Activated naive CD8-positive, alpha-beta T cell treated with anti-CD3 and anti-CD28 coated beads for 36 hours (primary cell): Measurements from ENCODE around the gene SMAD1. TPM values are rescaled to one million over a fixed set of nuclear protein-coding genes. Genes with fewer than 3 reads are reported as not detected.
A peak's percentile ranks its signal among the peaks of the same experiment; 100 is the strongest.
"Not testable (repeated sequence)": the region's sequence is repeated elsewhere in the genome, so short reads cannot be mapped to it uniquely, and the experiment has no call there.

ENCODE experiments used
- DNase-seq: peaks from one replicate; pipeline ENCODE4 v3.0.0; 2021
- H3K27ac Mint-ChIP-seq: one replicate; pipeline ENCODE4 v1.8.0; 2022; ENCODE audit warnings: mild to moderate bottlenecking, moderate library complexity, mixed read lengths
- H3K27me3 Mint-ChIP-seq: one replicate; pipeline ENCODE4 v1.8.0; 2022; ENCODE audit warnings: mild to moderate bottlenecking, mixed read lengths
- H3K36me3 Mint-ChIP-seq: one replicate; pipeline ENCODE4 v1.8.0; 2021; ENCODE audit warnings: mild to moderate bottlenecking, mixed read lengths
- H3K4me1 Mint-ChIP-seq: one replicate; pipeline ENCODE4 v1.8.0; 2021; ENCODE audit warnings: mixed read lengths
- H3K4me3 Mint-ChIP-seq: one replicate; pipeline ENCODE4 v1.8.0; 2022; ENCODE audit warnings: mild to moderate bottlenecking, moderate library complexity, mixed read lengths
- H3K9me3 Mint-ChIP-seq: one replicate; pipeline ENCODE4 v1.8.0; 2022; ENCODE audit warnings: mixed read lengths
- total RNA-seq, 2 experiments: library from RNA; stranded (reverse); gene quantifications; one replicate each; pipeline ENCODE4 v1.2.3, GENCODE V29; 2021

SMAD1 gene
- total RNA-seq, 2 experiments from 2014 or later = 1.2 to 1.7 TPM

DNA sequence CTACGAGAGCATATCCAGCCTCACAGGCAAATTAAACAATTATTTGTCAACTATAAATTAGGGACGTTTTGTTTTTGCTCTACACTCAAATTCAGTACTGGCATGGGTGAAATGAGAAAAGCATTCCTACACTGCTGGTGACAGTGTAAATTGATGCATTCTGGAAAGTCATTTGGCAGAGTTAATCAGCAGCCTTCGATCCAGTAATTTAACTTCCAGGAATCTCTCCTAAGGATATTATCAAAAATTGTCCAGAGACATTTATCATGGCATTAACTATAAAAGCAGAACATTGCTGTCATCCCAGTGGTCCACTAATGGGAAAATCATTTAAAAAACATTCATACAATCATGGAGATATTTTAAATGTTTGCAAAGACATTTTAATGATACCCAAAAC, 70.0 kb downstream of the SMAD1 start:
- H3K36me3 Mint-ChIP-seq = no peaks in the 10 kb centered on the region
- peaks cover 2% of the 10 kb centered on the region for H3K27me3 Mint-ChIP-seq
- peaks cover 2% of the 10 kb centered on the region for H3K4me1 Mint-ChIP-seq
- no peak for DNase-seq
- H3K27ac Mint-ChIP-seq = no peak overlapping the region
- no peaks in the 10 kb centered on the region for H3K9me3 Mint-ChIP-seq
- H3K4me3 Mint-ChIP-seq = no peak overlapping the region

DNA sequence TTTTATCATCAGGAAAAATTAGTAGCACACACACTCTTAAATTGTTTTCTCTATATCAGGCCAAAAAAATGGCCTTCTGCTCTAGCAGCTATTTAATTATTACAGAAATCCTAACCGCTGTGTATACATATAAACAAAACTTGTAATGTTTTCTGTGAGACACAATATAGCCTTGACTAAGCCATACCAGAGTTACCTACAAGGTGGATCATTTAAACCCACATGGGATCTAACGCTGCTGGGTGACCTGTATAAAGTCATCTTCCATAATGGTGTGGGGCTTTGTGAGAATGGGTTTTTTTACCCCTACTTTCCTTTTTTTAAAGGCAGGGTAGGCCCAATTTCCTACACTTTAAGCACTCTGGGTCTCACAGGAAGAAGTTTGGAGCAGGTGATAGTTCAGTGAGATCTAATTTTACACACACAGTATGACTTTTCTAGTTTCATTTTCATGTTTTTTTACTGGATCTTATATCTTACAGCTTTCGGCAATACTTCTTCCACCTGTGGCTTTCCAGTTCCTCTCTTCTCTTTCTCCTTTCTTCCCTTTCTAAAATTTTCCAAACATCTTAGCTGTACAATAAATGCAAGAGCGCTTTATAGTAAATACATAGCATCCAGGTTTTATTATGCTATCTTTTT, 70.6 kb downstream of the SMAD1 start:
- peaks cover 3% of the 10 kb centered on the region for H3K27me3 Mint-ChIP-seq
- peaks cover 2% of the 10 kb centered on the region for H3K4me1 Mint-ChIP-seq
- H3K9me3 Mint-ChIP-seq = no peaks in the 10 kb centered on the region
- no peak overlapping the region for H3K27ac Mint-ChIP-seq
- no peak for DNase-seq
- no peaks in the 10 kb centered on the region for H3K36me3 Mint-ChIP-seq
- no peak overlapping the region for H3K4me3 Mint-ChIP-seq

DNA sequence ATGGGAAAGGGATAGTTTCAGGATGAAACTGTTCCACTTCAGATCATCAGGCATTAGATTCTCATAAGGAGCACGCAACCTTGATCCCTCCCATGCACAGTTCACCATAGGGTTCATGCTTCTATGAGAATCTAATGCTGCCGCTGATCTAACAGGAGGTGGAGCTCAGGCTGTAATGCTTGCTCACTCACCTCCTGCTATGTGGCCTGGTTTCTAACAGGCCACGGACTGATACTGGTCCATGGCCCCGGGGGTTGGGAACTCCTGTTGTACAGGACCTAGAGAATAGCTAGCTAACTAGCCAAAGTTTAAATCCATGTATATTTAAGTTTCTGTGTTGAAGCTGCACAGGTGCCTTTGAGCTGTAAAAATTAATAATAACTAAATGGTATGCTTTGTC, 71.7 kb downstream of the SMAD1 start:
- no peak for DNase-seq
- Mint-ChIP-seq H3K4me3 (no peak overlapping the region), H3K27me3 (peaks cover 3% of the 10 kb centered on the region), H3K36me3 (no peaks in the 10 kb centered on the region), H3K9me3 (no peaks in the 10 kb centered on the region), H3K4me1 (peaks cover 4% of the 10 kb centered on the region), H3K27ac (no peak overlapping the region)

DNA sequence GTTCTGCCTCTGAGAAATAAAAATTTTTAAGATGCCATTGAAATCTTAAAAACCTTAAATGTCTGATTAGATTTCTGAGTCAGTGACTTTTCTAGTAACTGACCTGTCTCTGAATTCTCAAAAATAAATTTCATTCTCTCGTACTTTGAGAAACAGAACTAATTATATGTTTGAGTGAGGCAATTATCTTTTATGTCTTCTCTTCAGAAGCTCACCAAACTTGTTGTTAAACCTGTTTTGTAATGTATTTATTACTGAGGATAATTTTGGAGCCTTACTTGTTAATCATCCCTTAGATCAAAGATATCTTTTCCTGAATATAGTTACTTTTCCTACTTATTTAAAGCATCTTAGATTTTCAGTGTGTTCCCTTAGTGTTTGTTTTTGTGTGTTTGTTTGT, 73.0 kb downstream of the SMAD1 start:
- no peak overlapping the region for H3K4me3 Mint-ChIP-seq
- no peaks in the 10 kb centered on the region for H3K9me3 Mint-ChIP-seq
- H3K27me3 Mint-ChIP-seq = peaks cover 3% of the 10 kb centered on the region
- peaks cover 4% of the 10 kb centered on the region for H3K4me1 Mint-ChIP-seq
- H3K36me3 Mint-ChIP-seq = no peaks in the 10 kb centered on the region
- DNase-seq = no peak
- no peak overlapping the region for H3K27ac Mint-ChIP-seq

DNA sequence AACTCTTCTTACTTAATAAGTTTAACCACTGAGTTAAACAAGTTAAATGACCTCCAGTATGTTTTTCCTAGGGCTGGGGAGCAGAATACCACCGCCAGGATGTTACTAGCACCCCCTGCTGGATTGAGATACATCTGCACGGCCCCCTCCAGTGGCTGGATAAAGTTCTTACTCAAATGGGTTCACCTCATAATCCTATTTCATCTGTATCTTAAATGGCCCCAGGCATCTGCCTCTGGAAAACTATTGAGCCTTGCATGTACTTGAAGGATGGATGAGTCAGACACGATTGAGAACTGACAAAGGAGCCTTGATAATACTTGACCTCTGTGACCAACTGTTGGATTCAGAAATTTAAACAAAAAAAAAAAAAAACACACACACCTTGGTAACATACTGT, 76.1 kb downstream of the SMAD1 start:
- H3K27ac Mint-ChIP-seq = no peak overlapping the region
- peaks cover 2% of the 10 kb centered on the region for H3K4me1 Mint-ChIP-seq
- H3K36me3 Mint-ChIP-seq = no peaks in the 10 kb centered on the region
- H3K9me3 Mint-ChIP-seq = no peaks in the 10 kb centered on the region
- H3K4me3 Mint-ChIP-seq = no peak overlapping the region
- peak; percentile 36 for DNase-seq
- H3K27me3 Mint-ChIP-seq = peaks cover 3% of the 10 kb centered on the region

DNA sequence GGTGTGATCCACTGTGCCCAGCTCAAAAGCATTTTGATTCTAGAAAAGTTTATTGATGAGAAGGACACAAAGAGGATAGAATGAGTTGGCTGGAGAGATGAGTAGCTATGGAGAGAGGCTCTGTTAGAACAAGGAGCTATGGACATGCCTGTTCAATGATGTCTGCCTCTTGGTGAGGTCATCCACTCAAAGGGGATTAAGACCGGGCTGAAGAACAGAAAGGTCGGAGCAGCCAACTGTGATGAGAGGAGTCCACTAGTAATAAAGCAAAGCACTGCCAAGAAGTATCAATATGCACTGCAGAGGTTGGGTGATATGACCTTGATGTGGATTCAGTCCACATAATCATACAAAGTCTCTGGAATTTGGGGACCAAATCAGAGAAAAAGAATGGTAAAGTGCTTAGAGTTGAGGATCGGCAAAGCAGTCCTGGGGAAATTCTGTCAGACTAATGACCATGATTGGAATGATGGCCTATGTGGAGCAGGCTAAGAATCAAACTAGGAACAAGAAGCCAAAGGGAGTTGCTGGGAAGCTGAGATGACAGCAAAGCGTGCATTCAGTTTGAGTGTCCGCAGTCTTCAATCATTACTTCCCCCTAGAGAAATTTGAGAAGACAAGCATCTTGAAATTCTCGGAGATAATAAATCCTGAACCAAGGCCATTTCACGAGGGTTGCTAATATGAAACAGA, 81.8 kb downstream of the SMAD1 start:
- H3K27me3 Mint-ChIP-seq = peaks cover 5% of the 10 kb centered on the region
- H3K27ac Mint-ChIP-seq = no peak overlapping the region
- no peaks in the 10 kb centered on the region for H3K36me3 Mint-ChIP-seq
- no peak for DNase-seq
- H3K4me1 Mint-ChIP-seq = no peaks in the 10 kb centered on the region
- no peak overlapping the region for H3K4me3 Mint-ChIP-seq
- H3K9me3 Mint-ChIP-seq = no peaks in the 10 kb centered on the region

DNA sequence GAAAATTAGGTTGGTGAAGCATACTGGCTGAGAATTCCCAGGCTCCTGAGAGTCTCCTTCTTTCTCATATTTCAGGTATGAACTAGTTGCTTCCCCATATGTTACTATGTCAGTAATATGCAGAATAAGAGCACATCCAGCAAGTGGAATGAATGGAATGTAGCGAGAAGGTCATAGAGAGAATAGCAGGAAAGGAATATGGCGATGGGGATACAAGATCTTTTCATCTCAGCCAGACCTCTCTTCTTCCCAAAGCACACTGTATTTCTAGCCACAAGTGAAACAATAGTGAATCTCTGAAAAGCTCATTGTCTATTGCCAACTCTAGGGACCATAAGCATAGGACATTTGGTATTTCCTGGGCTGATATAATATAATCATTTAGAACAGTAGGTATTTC, 82.9 kb downstream of the SMAD1 start:
- H3K27ac Mint-ChIP-seq = no peak overlapping the region

DNA sequence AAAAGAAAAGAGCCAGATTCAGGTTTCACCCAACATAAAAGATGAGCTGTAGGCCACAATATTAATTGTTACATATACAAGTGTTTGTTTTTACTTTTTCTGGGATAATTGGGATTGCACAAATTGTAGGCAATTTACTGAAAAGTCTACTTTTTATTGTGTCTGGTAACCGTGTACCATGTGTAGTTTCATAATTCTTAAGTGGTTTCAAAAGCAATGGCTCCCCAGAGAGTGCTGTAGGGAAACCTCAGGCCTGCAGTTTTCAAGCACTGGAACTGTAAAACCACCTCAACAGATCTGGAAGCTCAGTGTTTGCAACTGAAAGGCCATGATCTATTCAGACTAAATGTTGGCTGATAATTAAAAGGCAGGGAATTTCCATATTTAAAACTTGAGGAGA, 83.7 kb downstream of the SMAD1 start:
- DNase-seq = no peak
- H3K36me3 Mint-ChIP-seq = no peaks in the 10 kb centered on the region
- peaks cover 18% of the 10 kb centered on the region for H3K27me3 Mint-ChIP-seq
- H3K4me1 Mint-ChIP-seq = no peaks in the 10 kb centered on the region
- H3K4me3 Mint-ChIP-seq = no peak overlapping the region
- H3K27ac Mint-ChIP-seq = no peak overlapping the region
- H3K9me3 Mint-ChIP-seq = no peaks in the 10 kb centered on the region

More for the DNA sequence above, 82.9 kb downstream of the SMAD1 start:
- no peak overlapping the region for H3K4me3 Mint-ChIP-seq
- H3K9me3 Mint-ChIP-seq = no peaks in the 10 kb centered on the region
- H3K27me3 Mint-ChIP-seq = peaks cover 14% of the 10 kb centered on the region
- no peak for DNase-seq
- no peaks in the 10 kb centered on the region for H3K36me3 Mint-ChIP-seq
- no peaks in the 10 kb centered on the region for H3K4me1 Mint-ChIP-seq

DNA sequence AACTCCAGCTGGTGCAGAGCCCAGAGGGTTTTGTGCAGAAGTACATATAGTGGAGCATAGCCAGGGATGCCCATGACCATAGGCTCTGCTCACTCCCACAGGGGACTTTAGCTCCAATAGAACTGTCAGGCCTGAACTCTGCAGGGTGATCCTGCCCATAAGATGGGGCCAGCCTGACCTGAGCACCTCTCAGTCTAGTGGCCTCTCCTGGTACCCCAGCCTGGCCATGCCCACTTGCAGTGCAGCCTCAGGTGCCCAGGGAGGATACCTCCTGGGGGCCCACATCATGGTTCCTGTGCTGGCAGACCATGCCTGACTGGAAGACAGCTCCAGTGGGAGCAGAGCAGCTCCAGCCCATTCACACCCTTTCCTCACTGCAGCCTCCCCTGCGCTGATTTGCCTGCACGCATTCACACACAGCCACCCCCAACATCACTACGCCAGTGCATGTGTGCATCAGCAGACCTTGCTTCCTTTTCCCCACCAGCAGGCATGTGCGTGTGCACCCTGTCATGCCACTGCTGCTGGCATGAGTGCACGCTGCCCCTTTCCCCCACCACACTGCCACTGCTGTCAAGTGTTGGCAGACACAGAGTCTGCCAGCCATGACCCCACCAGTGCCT, 84.5 kb downstream of the SMAD1 start:
- no peak overlapping the region for H3K4me3 Mint-ChIP-seq
- H3K36me3 Mint-ChIP-seq = no peaks in the 10 kb centered on the region
- no peak overlapping the region for H3K27ac Mint-ChIP-seq
- H3K4me1 Mint-ChIP-seq = no peaks in the 10 kb centered on the region
- H3K27me3 Mint-ChIP-seq = peaks cover 18% of the 10 kb centered on the region
- no peak for DNase-seq
- no peaks in the 10 kb centered on the region for H3K9me3 Mint-ChIP-seq

DNA sequence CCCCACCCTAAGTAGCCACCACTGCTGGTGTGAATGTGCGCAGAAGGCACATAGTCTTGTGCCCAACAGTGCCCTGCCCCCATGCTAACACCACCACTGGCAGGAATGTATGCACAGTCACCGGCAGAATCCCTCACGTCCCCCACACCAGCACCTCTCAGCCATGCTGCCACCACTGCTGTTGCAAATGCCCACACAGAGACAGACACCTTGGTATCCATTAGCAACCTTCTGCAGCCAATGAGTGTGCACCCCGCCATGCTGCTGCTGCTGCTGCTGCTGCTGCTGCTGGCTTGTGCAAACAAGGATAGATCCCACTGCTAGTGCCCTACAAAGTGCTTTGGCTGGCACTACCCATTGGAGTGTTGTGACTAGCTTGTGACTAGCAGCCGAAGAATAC, 85.1 kb downstream of the SMAD1 start:
- Mint-ChIP-seq H3K9me3 (no peaks in the 10 kb centered on the region), H3K27ac (no peak overlapping the region), H3K4me1 (no peaks in the 10 kb centered on the region), H3K4me3 (no peak overlapping the region), H3K36me3 (no peaks in the 10 kb centered on the region), H3K27me3 (peaks cover 18% of the 10 kb centered on the region)
- no peak for DNase-seq

DNA sequence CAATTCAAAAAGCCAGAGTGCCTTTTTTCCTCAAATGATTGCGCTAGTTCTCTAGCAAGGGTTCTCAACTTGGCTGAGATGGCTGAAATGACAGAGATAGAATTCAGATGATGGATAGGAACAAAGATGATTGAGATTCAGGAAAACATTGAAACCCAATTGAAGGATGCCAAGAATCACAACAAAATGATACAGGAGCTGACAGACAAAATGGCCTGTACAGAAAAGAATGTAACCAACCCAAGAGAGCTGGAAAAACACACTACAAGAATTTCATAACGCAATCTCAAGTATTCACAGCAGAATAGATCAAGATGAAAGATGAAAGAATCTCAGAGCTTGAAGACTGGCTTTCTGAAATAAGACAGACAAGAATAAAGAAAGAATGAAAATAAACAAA, 85.9 kb downstream of the SMAD1 start:
- DNase-seq = no peak
- peaks cover 18% of the 10 kb centered on the region for H3K27me3 Mint-ChIP-seq
- no peak overlapping the region for H3K4me3 Mint-ChIP-seq
- H3K27ac Mint-ChIP-seq = no peak overlapping the region
- H3K9me3 Mint-ChIP-seq = peaks cover 6% of the 10 kb centered on the region
- H3K4me1 Mint-ChIP-seq = no peaks in the 10 kb centered on the region
- no peaks in the 10 kb centered on the region for H3K36me3 Mint-ChIP-seq

DNA sequence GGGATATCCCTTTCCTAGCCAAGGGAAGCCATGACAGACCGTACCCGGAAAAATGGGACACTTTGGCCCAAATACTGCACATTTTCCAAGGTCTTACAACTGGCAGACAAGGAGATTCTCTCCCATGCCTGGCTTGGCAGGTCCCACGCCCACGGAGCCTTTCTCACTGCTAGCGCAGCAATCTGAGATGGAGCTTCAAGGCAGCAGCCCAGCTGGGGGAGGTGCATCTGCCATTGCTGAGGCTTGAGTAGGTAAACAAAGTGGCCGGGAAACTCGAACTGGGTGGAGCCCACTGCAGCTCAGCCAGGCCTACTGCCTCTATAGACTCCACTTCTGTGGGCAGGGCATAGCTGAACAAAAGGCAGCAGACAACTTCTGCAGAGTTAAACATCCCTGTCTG, 92.9 kb downstream of the SMAD1 start:
- not testable (repeated sequence) for H3K4me1 Mint-ChIP-seq, H3K36me3 Mint-ChIP-seq, DNase-seq, H3K27ac Mint-ChIP-seq, H3K4me3 Mint-ChIP-seq
- peaks cover 10% of the 10 kb centered on the region for H3K9me3 Mint-ChIP-seq
- peaks cover 13% of the 10 kb centered on the region for H3K27me3 Mint-ChIP-seq

DNA sequence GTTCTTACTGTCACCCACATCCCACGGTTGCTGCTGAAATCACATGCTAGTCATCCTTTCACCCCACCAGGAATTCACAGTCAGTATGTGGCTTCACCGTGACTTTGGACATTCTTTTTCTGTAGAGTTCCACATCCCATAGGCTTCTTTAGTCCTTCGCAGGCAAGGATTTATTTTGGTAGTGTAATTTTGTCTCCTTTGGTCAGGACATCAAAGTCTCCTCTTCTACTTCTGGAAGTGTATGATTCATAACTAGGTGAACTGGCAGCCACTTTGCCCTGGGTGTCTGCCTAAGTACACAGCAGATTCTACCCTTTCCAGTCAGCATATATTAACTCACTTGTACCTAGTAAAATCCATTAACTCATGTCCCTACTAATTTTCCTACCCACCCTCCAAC, 99.3 kb downstream of the SMAD1 start:
- Mint-ChIP-seq H3K9me3 (peaks cover 4% of the 10 kb centered on the region), H3K27me3 (peaks cover 9% of the 10 kb centered on the region), H3K27ac (no peak overlapping the region), H3K4me3 (no peak overlapping the region), H3K36me3 (no peaks in the 10 kb centered on the region), H3K4me1 (no peaks in the 10 kb centered on the region)
- no peak for DNase-seq

DNA sequence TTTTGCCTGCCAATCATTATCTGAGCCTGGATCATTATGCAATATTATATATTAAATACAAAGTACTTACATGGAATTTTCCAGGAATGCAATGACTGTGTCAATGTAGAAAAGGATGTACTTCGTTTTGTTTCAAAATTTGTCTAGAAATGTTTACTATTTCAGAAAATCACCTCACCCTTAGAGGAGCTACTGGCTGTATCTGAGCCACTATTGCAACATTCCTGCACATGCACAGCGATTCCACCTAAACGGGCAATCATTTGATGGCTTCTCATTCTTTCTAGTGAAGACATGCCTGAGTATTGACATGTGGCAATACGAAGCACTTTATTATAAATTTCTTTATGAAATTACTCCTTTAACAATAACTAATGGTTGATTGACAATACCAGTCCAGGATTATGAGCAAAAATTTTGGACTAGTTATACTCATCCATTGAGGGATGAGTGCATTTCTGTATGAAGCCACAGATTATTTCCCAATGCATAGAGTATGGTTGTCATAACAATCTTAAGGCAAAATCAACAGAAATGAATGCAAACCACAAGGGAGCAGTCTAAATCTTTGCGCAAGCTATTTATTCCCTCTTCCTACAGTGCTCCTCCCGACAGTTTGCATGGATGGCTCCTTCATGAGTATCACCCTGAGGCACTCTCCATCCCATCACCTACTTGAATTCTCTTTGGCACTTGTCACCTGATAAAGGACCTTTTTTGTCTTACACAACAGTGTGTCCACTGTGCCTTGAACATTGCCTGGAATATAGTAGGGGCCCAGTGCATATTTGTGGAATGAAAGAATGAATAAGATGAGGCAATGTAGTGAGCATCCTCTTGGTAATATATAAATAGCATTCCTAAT, 101.8 kb downstream of the SMAD1 start:
- H3K4me3 Mint-ChIP-seq = no peak overlapping the region
- peaks cover 4% of the 10 kb centered on the region for H3K9me3 Mint-ChIP-seq
- no peak for DNase-seq
- no peak overlapping the region for H3K27ac Mint-ChIP-seq
- no peaks in the 10 kb centered on the region for H3K36me3 Mint-ChIP-seq
- H3K4me1 Mint-ChIP-seq = no peaks in the 10 kb centered on the region
- peaks cover 2% of the 10 kb centered on the region for H3K27me3 Mint-ChIP-seq

DNA sequence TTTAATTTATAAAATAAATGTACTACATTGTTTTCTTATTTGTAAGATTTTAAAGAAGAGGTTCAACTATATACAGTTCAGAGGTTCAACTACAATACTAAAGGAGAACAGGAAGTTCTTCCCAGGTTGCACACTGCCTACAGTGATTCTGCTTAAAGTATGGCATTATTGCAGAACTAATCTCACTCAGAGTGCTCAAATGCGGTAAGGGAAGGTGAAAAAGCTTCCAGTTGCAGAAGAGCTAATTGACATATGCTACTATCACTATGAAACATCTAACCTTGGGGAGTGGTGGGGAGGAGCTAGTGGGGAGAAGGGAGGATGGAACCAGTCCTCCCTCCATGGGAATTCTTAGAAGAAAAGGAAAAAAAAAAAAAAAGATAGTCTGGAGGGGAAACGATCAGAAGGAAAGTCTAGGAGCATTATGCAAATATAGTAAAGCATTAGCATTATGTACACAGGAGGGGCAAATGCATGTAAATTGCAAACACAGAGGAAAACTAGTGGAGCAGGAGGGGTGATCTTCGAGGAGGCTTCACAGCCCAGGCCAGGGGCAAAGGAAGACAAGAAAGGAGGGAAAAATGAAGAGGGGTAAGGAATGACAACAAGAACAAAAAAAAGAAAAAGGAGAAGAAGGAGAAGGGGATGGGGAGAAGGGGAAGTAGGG, 105.6 kb downstream of the SMAD1 start:
- DNase-seq = no peak
- Mint-ChIP-seq H3K4me3 (no peak overlapping the region), H3K27ac (no peak overlapping the region), H3K9me3 (peaks cover under 1% of the 10 kb centered on the region), H3K4me1 (no peaks in the 10 kb centered on the region), H3K36me3 (no peaks in the 10 kb centered on the region), H3K27me3 (no peaks in the 10 kb centered on the region)
